Erythroblast (primary cell): ENCODE results near the gene PLA2G1B.

ENCODE experiments used
- GATA1 ChIP-seq: IDR thresholded peaks from 2 replicates; pipeline ENCODE4 v1.6.1; 2011; ENCODE audit warnings: low read depth, mild to moderate bottlenecking, control low read depth, low read length, moderate library complexity
- POLR2A ChIP-seq: IDR thresholded peaks from 2 replicates; pipeline ENCODE4 v1.6.1; 2011; ENCODE audit warnings: mild to moderate bottlenecking, low read length

GRCh38 chr12:120369603-120370342 is 42.2 kb upstream of the PLA2G1B start:
- TF ChIP-seq POLR2A (no peak), GATA1 (no peak)
